ENCODE measurements around the gene TTN.

The TTN gene

GRCh38 chr2:178506101-178506500, 301.1 kb downstream of the TTN start:
- no peak overlapping the region for H2AFZ ChIP-seq (ENCODE audit: low read depth, low read length)
- H3K79me1 ChIP-seq (replicated peaks; ENCODE audit: low read length, poor library complexity, severe bottlenecking): peaks cover 13% of the 10 kb centered on the region
- H3K4me1 ChIP-seq (ENCODE audit: control insufficient read depth, insufficient read depth, low read depth, low read length): no peaks in the 10 kb centered on the region
- peaks cover 6 to 74% of the 10 kb centered on the region in 2 experiments for H3K36me3 ChIP-seq (ENCODE audit: control insufficient read depth in 1 of 2, insufficient read depth in 2 of 2, low read depth in 1 of 2, low read length in 2 of 2)
- no peak overlapping the region for H3K27ac ChIP-seq (ENCODE audit: low read length, poor library complexity, severe bottlenecking)
- no peak overlapping the region for H3K14ac ChIP-seq (ENCODE audit: low read length in 2 of 2)
- no peak overlapping the region for H2BK5ac ChIP-seq (ENCODE audit: low read depth, low read length, poor library complexity, severe bottlenecking)
- no peak for DNase-seq
- WGBS: no CpG with 5 or more reads among the region's 1 CpG
- H2BK12ac ChIP-seq (ENCODE audit: low read length in 2 of 2): no peak overlapping the region
- no peak overlapping the region for H2AK5ac ChIP-seq (ENCODE audit: low read length, severe bottlenecking)
- peak overlapping the region; percentile 12 for H3K9ac ChIP-seq (ENCODE audit: low read length)
- no peak overlapping the region for H3K18ac ChIP-seq (ENCODE audit: low read depth in 1 of 2, low read length in 2 of 2)
- no peak overlapping the region for H3K4me2 ChIP-seq (ENCODE audit: low read length, poor library complexity, severe bottlenecking)
- no peak overlapping the region for H3K23ac ChIP-seq (ENCODE audit: low read length in 2 of 2)
- no peak overlapping the region for H3K4me3 ChIP-seq (ENCODE audit: insufficient read depth in 1 of 2, low read depth in 1 of 2, low read length in 2 of 2)
- H2BK15ac ChIP-seq (ENCODE audit: low read depth, poor library complexity, severe bottlenecking): no peak overlapping the region
- H2BK120ac ChIP-seq (ENCODE audit: low read depth, low read length): no peak overlapping the region
- no peak overlapping the region for H3K4ac ChIP-seq (ENCODE audit: low read depth in 1 of 2, low read length in 2 of 2)
- no peak overlapping the region for H4K8ac ChIP-seq (ENCODE audit: low read length)
- no peaks in the 10 kb centered on the region for H3K27me3 ChIP-seq (ENCODE audit: control insufficient read depth in 1 of 2, insufficient read depth in 1 of 2, low read length in 2 of 2)
- no peak overlapping the region for H4K91ac ChIP-seq (ENCODE audit: low read length)
- H3K9me3 ChIP-seq (ENCODE audit: control insufficient read depth, low read length): no peaks in the 10 kb centered on the region

GRCh38 chr2:178502751-178503150, 304.5 kb downstream of the TTN start:
- no peak overlapping the region for H3K14ac ChIP-seq (ENCODE audit: low read length in 2 of 2)

GRCh38 chr2:178499640-178500039, 307.6 kb downstream of the TTN start:
- H3K27me3 ChIP-seq (ENCODE audit: control insufficient read depth in 1 of 2, insufficient read depth in 1 of 2, low read length in 2 of 2): no peaks in the 10 kb centered on the region
- no peak overlapping the region for H3K27ac ChIP-seq (ENCODE audit: low read length, poor library complexity, severe bottlenecking)
- 94% methylated on average over 3 of the region's 3 CpGs for WGBS

More at GRCh38 chr2:178502751-178503150, 304.5 kb downstream of the TTN start:
- no peak overlapping the region for H3K18ac ChIP-seq (ENCODE audit: low read depth in 1 of 2, low read length in 2 of 2)
- H3K9ac ChIP-seq (ENCODE audit: low read length): no peak overlapping the region
- no peak overlapping the region for H3K4ac ChIP-seq (ENCODE audit: low read depth in 1 of 2, low read length in 2 of 2)
- peaks cover 0 to 90% of the 10 kb centered on the region in 2 experiments for H3K36me3 ChIP-seq (ENCODE audit: control insufficient read depth in 1 of 2, insufficient read depth in 2 of 2, low read depth in 1 of 2, low read length in 2 of 2)
- H2BK15ac ChIP-seq (ENCODE audit: low read depth, poor library complexity, severe bottlenecking): no peak overlapping the region
- no peaks in the 10 kb centered on the region for H3K27me3 ChIP-seq (ENCODE audit: control insufficient read depth in 1 of 2, insufficient read depth in 1 of 2, low read length in 2 of 2)
- no peaks in the 10 kb centered on the region for H3K9me3 ChIP-seq (ENCODE audit: control insufficient read depth, low read length)
- no peak overlapping the region for H2BK5ac ChIP-seq (ENCODE audit: low read depth, low read length, poor library complexity, severe bottlenecking)
- no peak for DNase-seq
- no peak overlapping the region for H3K23ac ChIP-seq (ENCODE audit: low read length in 2 of 2)
- no peak overlapping the region for H2AK5ac ChIP-seq (ENCODE audit: low read length, severe bottlenecking)
- H3K4me3 ChIP-seq (ENCODE audit: insufficient read depth in 1 of 2, low read depth in 1 of 2, low read length in 2 of 2): no peak overlapping the region
- no peak overlapping the region for H3K27ac ChIP-seq (ENCODE audit: low read length, poor library complexity, severe bottlenecking)
- H3K4me1 ChIP-seq (ENCODE audit: control insufficient read depth, insufficient read depth, low read depth, low read length): no peaks in the 10 kb centered on the region
- no CpG with 5 or more reads among the region's 4 CpGs for WGBS
- no peak overlapping the region for H4K91ac ChIP-seq (ENCODE audit: low read length)
- peaks cover 7% of the 10 kb centered on the region for H3K79me1 ChIP-seq (replicated peaks; ENCODE audit: low read length, poor library complexity, severe bottlenecking)
- H2BK120ac ChIP-seq (ENCODE audit: low read depth, low read length): no peak overlapping the region
- no peak overlapping the region for H2BK12ac ChIP-seq (ENCODE audit: low read length in 2 of 2)
- H4K8ac ChIP-seq (ENCODE audit: low read length): no peak overlapping the region
- H2AFZ ChIP-seq (ENCODE audit: low read depth, low read length): no peak overlapping the region
- no peak overlapping the region for H3K4me2 ChIP-seq (ENCODE audit: low read length, poor library complexity, severe bottlenecking)

GRCh38 chr2:178498137-178498536, 309.1 kb downstream of the TTN start:
- H3K4me1 ChIP-seq (ENCODE audit: control insufficient read depth, insufficient read depth, low read depth, low read length): no peaks in the 10 kb centered on the region
- H2BK120ac ChIP-seq (ENCODE audit: low read depth, low read length): no peak overlapping the region

More at GRCh38 chr2:178499640-178500039, 307.6 kb downstream of the TTN start:
- Histone ChIP-seq H4K8ac (ENCODE audit: low read length) (no peak overlapping the region), H2AFZ (ENCODE audit: low read depth, low read length) (no peak overlapping the region), H3K36me3 (ENCODE audit: control insufficient read depth in 1 of 2, insufficient read depth in 2 of 2, low read depth in 1 of 2, low read length in 2 of 2) (peaks cover 7 to 97% of the 10 kb centered on the region in 2 experiments), H2AK5ac (ENCODE audit: low read length, severe bottlenecking) (no peak overlapping the region), H2BK12ac (ENCODE audit: low read length in 2 of 2) (no peak overlapping the region), H3K79me1 (replicated peaks; ENCODE audit: low read length, poor library complexity, severe bottlenecking) (peaks cover 7% of the 10 kb centered on the region), H3K4ac (ENCODE audit: low read depth in 1 of 2, low read length in 2 of 2) (no peak overlapping the region), H3K18ac (ENCODE audit: low read depth in 1 of 2, low read length in 2 of 2) (no peak overlapping the region), H4K91ac (ENCODE audit: low read length) (no peak overlapping the region), H2BK5ac (ENCODE audit: low read depth, low read length, poor library complexity, severe bottlenecking) (no peak overlapping the region), H3K9me3 (ENCODE audit: control insufficient read depth, low read length) (no peaks in the 10 kb centered on the region), H3K14ac (ENCODE audit: low read length in 2 of 2) (no peak overlapping the region), H2BK120ac (ENCODE audit: low read depth, low read length) (no peak overlapping the region), H3K4me3 (ENCODE audit: insufficient read depth in 1 of 2, low read depth in 1 of 2, low read length in 2 of 2) (no peak overlapping the region), H3K23ac (ENCODE audit: low read length in 2 of 2) (no peak overlapping the region), H3K9ac (ENCODE audit: low read length) (no peak overlapping the region), H2BK15ac (ENCODE audit: low read depth, poor library complexity, severe bottlenecking) (no peak overlapping the region), H3K4me1 (ENCODE audit: control insufficient read depth, insufficient read depth, low read depth, low read length) (no peaks in the 10 kb centered on the region), H3K4me2 (ENCODE audit: low read length, poor library complexity, severe bottlenecking) (no peak overlapping the region)
- no peak for DNase-seq

More at GRCh38 chr2:178498137-178498536, 309.1 kb downstream of the TTN start:
- no peak overlapping the region for H3K14ac ChIP-seq (ENCODE audit: low read length in 2 of 2)
- no peak overlapping the region for H2BK5ac ChIP-seq (ENCODE audit: low read depth, low read length, poor library complexity, severe bottlenecking)
- H3K4ac ChIP-seq (ENCODE audit: low read depth in 1 of 2, low read length in 2 of 2): no peak overlapping the region
- H3K9ac ChIP-seq (ENCODE audit: low read length): no peak overlapping the region
- no peak overlapping the region for H3K27ac ChIP-seq (ENCODE audit: low read length, poor library complexity, severe bottlenecking)
- H4K91ac ChIP-seq (ENCODE audit: low read length): no peak overlapping the region
- H3K18ac ChIP-seq (ENCODE audit: low read depth in 1 of 2, low read length in 2 of 2): no peak overlapping the region
- H2AK5ac ChIP-seq (ENCODE audit: low read length, severe bottlenecking): no peak overlapping the region
- H3K4me2 ChIP-seq (ENCODE audit: low read length, poor library complexity, severe bottlenecking): no peak overlapping the region
- peaks cover 7% of the 10 kb centered on the region for H3K79me1 ChIP-seq (replicated peaks; ENCODE audit: low read length, poor library complexity, severe bottlenecking)
- no peak overlapping the region for H2BK15ac ChIP-seq (ENCODE audit: low read depth, poor library complexity, severe bottlenecking)
- H2AFZ ChIP-seq (ENCODE audit: low read depth, low read length): no peak overlapping the region
- no peak overlapping the region for H3K23ac ChIP-seq (ENCODE audit: low read length in 2 of 2)
- no peaks in the 10 kb centered on the region for H3K27me3 ChIP-seq (ENCODE audit: control insufficient read depth in 1 of 2, insufficient read depth in 1 of 2, low read length in 2 of 2)
- no peaks in the 10 kb centered on the region for H3K9me3 ChIP-seq (ENCODE audit: control insufficient read depth, low read length)
- no peak overlapping the region for H2BK12ac ChIP-seq (ENCODE audit: low read length in 2 of 2)
- peak; percentile 10 for DNase-seq
- peaks cover 13 to 97% of the 10 kb centered on the region in 2 experiments for H3K36me3 ChIP-seq (ENCODE audit: control insufficient read depth in 1 of 2, insufficient read depth in 2 of 2, low read depth in 1 of 2, low read length in 2 of 2)
- H3K4me3 ChIP-seq (ENCODE audit: insufficient read depth in 1 of 2, low read depth in 1 of 2, low read length in 2 of 2): no peak overlapping the region
- no peak overlapping the region for H4K8ac ChIP-seq (ENCODE audit: low read length)

All from mesenchymal stem cell (in vitro differentiated cells and primary cell).